ENCODE measurements around the gene TICAM2.

Gene TICAM2

DNA sequence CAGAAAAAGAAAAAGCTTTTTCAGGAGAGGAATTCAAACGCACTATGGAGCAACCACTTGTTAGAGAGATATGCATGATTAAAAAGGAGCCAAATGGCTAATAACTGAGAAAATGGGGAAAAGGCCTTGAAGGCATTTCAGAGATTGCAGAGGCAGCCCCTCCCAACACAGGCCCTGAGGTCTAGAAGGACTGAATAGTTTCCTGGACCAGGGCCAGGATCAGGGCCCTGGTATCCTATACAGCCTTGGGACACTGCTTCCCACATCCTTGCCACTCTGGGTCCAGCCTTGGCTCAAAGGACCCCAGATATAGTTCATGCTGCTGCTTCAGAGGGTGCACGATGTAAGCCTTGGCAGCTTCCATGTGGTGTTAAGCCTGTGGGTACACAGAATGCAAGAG lies 37.0 kb downstream of the TICAM2 start:
- H3K4me1 ChIP-seq (ENCODE audit: low read length): peaks cover 14% of the 10 kb centered on the region
- H4K20me1 ChIP-seq (ENCODE audit: insufficient read depth, low read length): no peaks in the 10 kb centered on the region
- H3K79me2 ChIP-seq (ENCODE audit: low read length): no peaks in the 10 kb centered on the region
- H3K4me2 ChIP-seq (ENCODE audit: low read length): no peak overlapping the region
- no peak overlapping the region for H2AFZ ChIP-seq (ENCODE audit: low read depth, low read length)
- peaks cover 3% of the 10 kb centered on the region for H3K36me3 ChIP-seq (replicated peaks; ENCODE audit: low read depth, low read length)
- no peaks in the 10 kb centered on the region for H3K27me3 ChIP-seq (ENCODE audit: low read depth, low read length)
- H3K9ac ChIP-seq (ENCODE audit: low read length): no peak overlapping the region
- TF ChIP-seq, protein P1, sequence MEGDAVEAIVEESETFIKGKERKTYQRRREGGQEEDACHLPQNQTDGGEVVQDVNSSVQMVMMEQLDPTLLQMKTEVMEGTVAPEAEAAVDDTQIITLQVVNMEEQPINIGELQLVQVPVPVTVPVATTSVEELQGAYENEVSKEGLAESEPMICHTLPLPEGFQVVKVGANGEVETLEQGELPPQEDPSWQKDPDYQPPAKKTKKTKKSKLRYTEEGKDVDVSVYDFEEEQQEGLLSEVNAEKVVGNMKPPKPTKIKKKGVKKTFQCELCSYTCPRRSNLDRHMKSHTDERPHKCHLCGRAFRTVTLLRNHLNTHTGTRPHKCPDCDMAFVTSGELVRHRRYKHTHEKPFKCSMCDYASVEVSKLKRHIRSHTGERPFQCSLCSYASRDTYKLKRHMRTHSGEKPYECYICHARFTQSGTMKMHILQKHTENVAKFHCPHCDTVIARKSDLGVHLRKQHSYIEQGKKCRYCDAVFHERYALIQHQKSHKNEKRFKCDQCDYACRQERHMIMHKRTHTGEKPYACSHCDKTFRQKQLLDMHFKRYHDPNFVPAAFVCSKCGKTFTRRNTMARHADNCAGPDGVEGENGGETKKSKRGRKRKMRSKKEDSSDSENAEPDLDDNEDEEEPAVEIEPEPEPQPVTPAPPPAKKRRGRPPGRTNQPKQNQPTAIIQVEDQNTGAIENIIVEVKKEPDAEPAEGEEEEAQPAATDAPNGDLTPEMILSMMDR (IDR thresholded peaks at IDR 0.05; ENCODE audit: low read depth, low read length): no peak
- TF ChIP-seq EZH2phosphoT487 (IDR thresholded peaks at IDR 0.05; ENCODE audit: low read depth): no peak
- H3K4me3 ChIP-seq (ENCODE audit: low read length): no peak overlapping the region
- H3K27ac ChIP-seq (ENCODE audit: low read length): no peak overlapping the region
- peaks cover 6% of the 10 kb centered on the region; the same call in 1 of the 2 replicates for H3K9me3 ChIP-seq (ENCODE audit: insufficient read depth, low read length)

- no peak overlapping the region for H3K4me2 ChIP-seq (ENCODE audit: low read length)
- H3K27me3 ChIP-seq (ENCODE audit: low read depth, low read length): no peaks in the 10 kb centered on the region
- H3K27ac ChIP-seq (ENCODE audit: low read length): no peak overlapping the region
- no peaks in the 10 kb centered on the region for H3K79me2 ChIP-seq (ENCODE audit: low read length)
- peaks cover 3% of the 10 kb centered on the region for H3K36me3 ChIP-seq (replicated peaks; ENCODE audit: low read depth, low read length)
- H4K20me1 ChIP-seq (ENCODE audit: insufficient read depth, low read length): no peaks in the 10 kb centered on the region
- H2AFZ ChIP-seq (ENCODE audit: low read depth, low read length): no peak overlapping the region
- TF ChIP-seq, protein P1 (IDR thresholded peaks at IDR 0.05; ENCODE audit: low read depth, low read length): no peak
- no peak for TF ChIP-seq EZH2phosphoT487 (IDR thresholded peaks at IDR 0.05; ENCODE audit: low read depth)
- no peak overlapping the region for H3K9ac ChIP-seq (ENCODE audit: low read length)
- H3K9me3 ChIP-seq (ENCODE audit: insufficient read depth, low read length): peaks cover 6% of the 10 kb centered on the region; the same call in 1 of the 2 replicates
- peaks cover 21% of the 10 kb centered on the region for H3K4me1 ChIP-seq (ENCODE audit: low read length)
- H3K4me3 ChIP-seq (ENCODE audit: low read length): no peak overlapping the region
These were observed 41.1 kb downstream of the TICAM2 start for GRCh38 chr5:115561176-115561575.

DNA sequence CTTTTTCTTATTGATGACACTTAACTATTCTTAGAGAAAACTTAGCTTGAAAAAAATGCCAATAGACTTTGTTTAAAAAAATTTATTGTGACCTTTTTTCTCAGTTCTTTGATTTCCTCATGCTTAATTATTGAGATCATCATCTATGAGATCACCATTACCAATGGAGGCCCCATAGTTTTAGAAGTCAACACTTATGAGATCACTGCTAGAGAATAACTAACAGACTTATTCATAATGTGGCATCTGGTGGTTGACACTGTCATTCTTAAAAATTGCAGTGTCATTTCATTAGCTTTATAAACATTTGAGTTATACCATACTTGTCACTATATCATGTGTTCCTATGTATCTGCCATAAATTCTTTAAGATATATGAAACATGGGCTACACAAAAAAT lies 42.8 kb downstream of the TICAM2 start:
- H3K4me3 ChIP-seq (ENCODE audit: low read length): no peak overlapping the region
- no peak overlapping the region for H3K27ac ChIP-seq (ENCODE audit: low read length)
- no peaks in the 10 kb centered on the region for H3K27me3 ChIP-seq (ENCODE audit: low read depth, low read length)
- TF ChIP-seq, protein P1 (IDR thresholded peaks at IDR 0.05; ENCODE audit: low read depth, low read length): no peak
- TF ChIP-seq EZH2phosphoT487 (IDR thresholded peaks at IDR 0.05; ENCODE audit: low read depth): no peak
- no peak overlapping the region for H2AFZ ChIP-seq (ENCODE audit: low read depth, low read length)
- peaks cover 23% of the 10 kb centered on the region for H3K4me1 ChIP-seq (ENCODE audit: low read length)
- H3K79me2 ChIP-seq (ENCODE audit: low read length): no peaks in the 10 kb centered on the region
- no peak overlapping the region for H3K9ac ChIP-seq (ENCODE audit: low read length)
- no peaks in the 10 kb centered on the region for H4K20me1 ChIP-seq (ENCODE audit: insufficient read depth, low read length)
- no peak overlapping the region for H3K4me2 ChIP-seq (ENCODE audit: low read length)
- peaks cover 3% of the 10 kb centered on the region for H3K36me3 ChIP-seq (replicated peaks; ENCODE audit: low read depth, low read length)
- peaks cover 6% of the 10 kb centered on the region; the same call in 1 of the 2 replicates for H3K9me3 ChIP-seq (ENCODE audit: insufficient read depth, low read length)

DNA sequence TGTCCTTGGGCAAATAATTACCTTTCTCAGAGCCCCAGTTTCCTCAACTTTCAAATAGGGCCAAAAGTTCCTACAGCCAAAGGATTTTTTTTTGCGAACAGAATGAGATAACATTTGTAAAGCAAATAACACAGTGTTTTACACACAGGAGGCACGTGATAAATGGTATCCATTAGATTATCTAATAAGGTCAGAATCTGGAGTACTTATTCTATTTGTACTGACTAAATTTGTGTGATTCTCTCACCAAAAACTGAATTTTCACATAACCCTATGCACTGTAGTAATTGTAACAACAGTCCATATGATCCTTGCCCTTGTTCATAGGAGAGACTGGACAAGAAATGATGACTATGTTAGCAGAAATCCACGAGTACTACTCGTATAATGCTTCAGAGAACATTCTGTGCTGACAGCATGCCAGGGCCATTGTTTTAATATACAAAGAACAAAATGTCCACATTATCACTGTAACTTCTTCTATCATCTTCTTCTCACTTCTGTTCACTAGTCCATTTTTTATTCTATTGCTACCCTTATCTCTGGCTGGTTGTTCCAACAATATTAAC lies 43.8 kb downstream of the TICAM2 start:
- H2AFZ ChIP-seq (ENCODE audit: low read depth, low read length): no peak overlapping the region
- H3K27ac ChIP-seq (ENCODE audit: low read length): no peak overlapping the region
- no peak overlapping the region for H3K4me2 ChIP-seq (ENCODE audit: low read length)

More for the DNA sequence above, 43.8 kb downstream of the TICAM2 start:
- no peaks in the 10 kb centered on the region for H3K79me2 ChIP-seq (ENCODE audit: low read length)
- no peak for TF ChIP-seq EZH2phosphoT487 (IDR thresholded peaks at IDR 0.05; ENCODE audit: low read depth)
- TF ChIP-seq, protein P1 (IDR thresholded peaks at IDR 0.05; ENCODE audit: low read depth, low read length): no peak
- no peak overlapping the region for H3K4me3 ChIP-seq (ENCODE audit: low read length)
- peaks cover 6% of the 10 kb centered on the region; the same call in 1 of the 2 replicates for H3K9me3 ChIP-seq (ENCODE audit: insufficient read depth, low read length)
- no peak overlapping the region for H3K9ac ChIP-seq (ENCODE audit: low read length)
- peaks cover 23% of the 10 kb centered on the region for H3K4me1 ChIP-seq (ENCODE audit: low read length)
- no peaks in the 10 kb centered on the region for H4K20me1 ChIP-seq (ENCODE audit: insufficient read depth, low read length)
- peaks cover 3% of the 10 kb centered on the region for H3K36me3 ChIP-seq (replicated peaks; ENCODE audit: low read depth, low read length)
- H3K27me3 ChIP-seq (ENCODE audit: low read depth, low read length): no peaks in the 10 kb centered on the region
